HCT116 (cell line): Measurements from ENCODE around the gene SHKBP1. TPM values are rescaled to one million over a fixed set of nuclear protein-coding genes. Genes with fewer than 3 reads are reported as not detected.

Source experiments
- ATAC-seq: fragments of 200-7000 bp; cut with Tn5 transposase; 2 replicates; pipeline ENCODE4 v1.9.1; 2020; ENCODE audit warnings: mild to moderate bottlenecking, moderate library complexity
- BruUV-seq: library from RNA; stranded (reverse); fragments of 400-500 nt; replicated peaks from 2 replicates; lab custom pipeline; 2021; lab: Mats Ljungman, UMichigan
- CTCF ChIA-PET: fragments of 300-600 bp; sonication (Branson Sonifier 250); formaldehyde crosslinking; loops from one replicate; lab custom pipeline; 2021; ENCODE audit warnings: antibody characterized with exemption; lab: Charles Lee
- POLR2A ChIA-PET: fragments of 300-600, 350-600 bp; sonication (Branson Sonifier 250); formaldehyde crosslinking; loops from one replicate; lab custom pipeline; 2021; ENCODE audit warnings: antibody characterized with exemption; lab: Charles Lee
- RAD21 ChIA-PET, 2 experiments: fragments of 300-600 bp; sonication (Branson Sonifier 250); formaldehyde crosslinking; loops; one replicate each; lab custom pipeline; 2023; ENCODE audit warnings: low total read pairs in 2 of 2; ENCODE audit not compliant: uncharacterized antibody in 2 of 2, unreplicated experiment in 2 of 2, low non-redundant PET in 1 of 2; lab: Charles Lee
- DNase-seq: peaks from one replicate; pipeline ENCODE4 v3.0.0-alpha.2; 2010; ENCODE audit warnings: low read depth, low spot score
- H2AFZ ChIP-seq: fragments of 200-600 bp; shearing (Covaris generic), sonication (generic); 2 replicates; pipeline ENCODE4 v1.6.1; 2017; ENCODE audit warnings: low read depth, mixed run types, mixed read lengths, antibody characterized with exemption, low read length; ENCODE audit not compliant: poor library complexity, severe bottlenecking
- H3K27ac ChIP-seq: 2 replicates; pipeline ENCODE4 v1.5.1; 2012; ENCODE audit warnings: low read depth, low read length
- H3K27me3 ChIP-seq: fragments of 200-600 bp; sonication (generic); 2 replicates; pipeline ENCODE4 v1.6.1; 2016; ENCODE audit warnings: mixed run types, low read length, mixed read lengths; ENCODE audit not compliant: insufficient read depth
- H3K36me3 ChIP-seq, 2 experiments: fragments of 200-500 bp in 1 of 2; fragments of 200-600 bp in 1 of 2; sonication (Bioruptor generic) in 1 of 2; sonication (generic) in 1 of 2; 2 replicates each; pipeline versions ENCODE4 v1.5.1 to v1.6.1; 2014 to 2016; ENCODE audit warnings: low read length in 2 of 2, inconsistent platforms in 1 of 2, mixed read lengths in 1 of 2, mixed run types in 1 of 2; ENCODE audit not compliant: insufficient read depth in 2 of 2, control insufficient read depth in 1 of 2
- H3K4me1 ChIP-seq, 2 experiments: fragments of 200-600 bp in 1 of 2; sonication (generic) in 1 of 2; 2 replicates each; pipeline versions ENCODE4 v1.5.1 to v1.6.1; 2012 to 2017; ENCODE audit warnings: low read length in 2 of 2, inconsistent platforms in 1 of 2, mild to moderate bottlenecking in 1 of 2, mixed read lengths in 1 of 2, mixed run types in 1 of 2, moderate library complexity in 1 of 2; ENCODE audit not compliant: insufficient read depth in 2 of 2, control insufficient read depth in 1 of 2
- H3K4me2 ChIP-seq: fragments of 200-600 bp; sonication (generic); 2 replicates; pipeline ENCODE4 v1.6.1; 2017; ENCODE audit warnings: mixed run types, low read length, mixed read lengths
- H3K4me3 ChIP-seq, 2 experiments: fragments of 200-600 bp in 1 of 2; sonication (generic) in 1 of 2; replicated peaks in 1 of 2; 2 replicates each; pipeline ENCODE4 v1.5.1; 2011 to 2016; ENCODE audit warnings: low read length in 2 of 2, control low read depth in 1 of 2, low read depth in 1 of 2, mild to moderate bottlenecking in 1 of 2, mixed read lengths in 1 of 2, mixed run types in 1 of 2
- H3K79me2 ChIP-seq: fragments of 200-600 bp; sonication (generic); 2 replicates; pipeline ENCODE4 v1.6.1; 2017; ENCODE audit warnings: mild to moderate bottlenecking, mixed run types, low read length, moderate library complexity, mixed read lengths; ENCODE audit not compliant: insufficient read depth
- H3K9ac ChIP-seq: fragments of 200-600 bp; sonication (generic); 2 replicates; pipeline ENCODE4 v1.6.1; 2016; ENCODE audit warnings: low read length, mixed read lengths
- H3K9me2 ChIP-seq: fragments of 200-600 bp; sonication (generic), shearing (Covaris generic); 2 replicates; pipeline ENCODE4 v1.6.1; 2017; ENCODE audit warnings: mixed run types, mild to moderate bottlenecking, moderate library complexity; ENCODE audit not compliant: insufficient read depth
- H3K9me3 ChIP-seq, 2 experiments: fragments of 200-500 bp in 1 of 2; fragments of 200-600 bp in 1 of 2; sonication (Bioruptor generic) in 1 of 2; sonication (generic) in 1 of 2; 2 replicates each; pipeline ENCODE4 v1.6.1; 2014 to 2017; ENCODE audit warnings: low read length in 2 of 2, mixed read lengths in 2 of 2, inconsistent platforms in 1 of 2, low read depth in 1 of 2, mild to moderate bottlenecking in 1 of 2, mixed run types in 1 of 2, moderate library complexity in 1 of 2; ENCODE audit not compliant: control insufficient read depth in 1 of 2, insufficient read depth in 1 of 2
- H4K20me1 ChIP-seq: fragments of 200-600 bp; sonication (generic), shearing (Covaris generic); 2 replicates; pipeline ENCODE4 v1.6.1; 2017; ENCODE audit warnings: mixed run types, mild to moderate bottlenecking, moderate library complexity; ENCODE audit not compliant: insufficient read depth
- ATF3 ChIP-seq: IDR thresholded peaks from 2 replicates; pipeline ENCODE4 v1.6.1; 2012
- CBX3 ChIP-seq: IDR thresholded peaks from 2 replicates; pipeline ENCODE4 v1.6.1; 2012; ENCODE audit warnings: low read depth
- CTCF ChIP-seq, 3 experiments: fragments of 200-600 bp in 1 of 3; sonication (generic) in 1 of 3; IDR thresholded peaks in 2 of 3; conservative IDR thresholded peaks in 1 of 3; 2 replicates each; pipeline ENCODE4 v1.5.1; 2012 to 2017; ENCODE audit warnings: low read depth in 2 of 3, low read length in 2 of 3, antibody characterized with exemption in 1 of 3, borderline replicate concordance in 1 of 3, control low read depth in 1 of 3, mild to moderate bottlenecking in 1 of 3, mixed read lengths in 1 of 3, mixed run types in 1 of 3, moderate library complexity in 1 of 3; ENCODE audit not compliant: insufficient read depth in 1 of 3
- EZH2 ChIP-seq: fragments of 200-600 bp; sonication (generic); IDR thresholded peaks from 2 replicates; pipeline ENCODE4 v1.6.1; 2017; ENCODE audit warnings: antibody characterized with exemption, mixed run types
- POLR2AphosphoS5 ChIP-seq: IDR thresholded peaks from 2 replicates; pipeline ENCODE4 v1.6.1; 2011; ENCODE audit warnings: mild to moderate bottlenecking, low read depth, low read length, moderate library complexity
- SIN3A ChIP-seq: IDR thresholded peaks from 2 replicates; pipeline ENCODE4 v1.6.1; 2012; ENCODE audit warnings: low read depth
- ZFX ChIP-seq: fragments of 450-650 bp; IDR thresholded peaks from 2 replicates; pipeline ENCODE4 v1.6.1; 2017
- intact Hi-C: fragments of 100-400 bp; cut with micrococcal nuclease; formaldehyde crosslinking; loops from 2 replicates; pipeline ENCODE4 v1.10.0; 2022
- total RNA-seq: library from RNA; stranded (reverse); gene quantifications from one replicate; pipeline ENCODE4 v1.2.1, GENCODE V29; 2021; ENCODE audit not compliant: unreplicated experiment

Gene SHKBP1
- total RNA-seq, 1 experiment from 2014 or later, result 97.4 TPM

GRCh38 chr19:40608957-40609356, 32.3 kb downstream of the SHKBP1 start:
- peak overlapping the region; percentile 85 for H3K27ac ChIP-seq
- no peak overlapping the region for H2AFZ ChIP-seq
- ATAC-seq, result no peak
- no peak for DNase-seq
- H3K4me2 ChIP-seq, result peak overlapping the region; percentile 95
- H3K9ac ChIP-seq, result peak overlapping the region; percentile 74
- TF ChIP-seq CTCF (IDR thresholded peaks at IDR 0.05 in 2 of 3, conservative IDR thresholded peaks at IDR 0.05 in 1 of 3; ENCODE audit: borderline replicate concordance in 1 of 3, insufficient read depth in 1 of 3, low read depth in 2 of 3, low read length in 2 of 3), result no peak
- no peak for TF ChIP-seq ATF3
- TF ChIP-seq CBX3, result no peak
- TF ChIP-seq SIN3A, result no peak
- TF ChIP-seq EZH2, result no peak
- TF ChIP-seq POLR2AphosphoS5, result no peak
- TF ChIP-seq ZFX, result no peak
- H3K9me2 ChIP-seq, result no peaks in the 10 kb centered on the region
- CTCF ChIA-PET, result interaction anchor here (1.0 to 1.5 kb wide), 2 partner anchors 26 to 304 kb away, joined by 3 to 5 read pairs; no protein-coding TSS in a partner anchor
- peaks cover 47 to 97% of the 10 kb centered on the region in 2 experiments for H3K4me1 ChIP-seq
- H3K36me3 ChIP-seq, result 0 out of 4 replicates have a peak, but pooled peaks cover 3 to 9% of the 10 kb centered on the region in 2 experiments
- BruUV-seq, result TSS peak; percentile 29
- no peaks in the 10 kb centered on the region for H4K20me1 ChIP-seq
- POLR2A ChIA-PET, result no interaction called here
- no peaks in the 10 kb centered on the region for H3K27me3 ChIP-seq
- H3K4me3 ChIP-seq, result peak overlapping the region; percentile 61 to 67
- no peaks in the 10 kb centered on the region for H3K9me3 ChIP-seq
- intact Hi-C loops, result loop anchor here (10.0 kb wide), 1 partner anchor 464 kb away; no protein-coding TSS in a partner anchor
- RAD21 ChIA-PET, result no interaction called here
- peaks cover 4% of the 10 kb centered on the region; the same call in 1 of the 2 replicates for H3K79me2 ChIP-seq
